GM12874 (cell line): ENCODE measurements around the gene ANKRD13C.

ENCODE experiments used
- CTCF ChIP-seq: IDR thresholded peaks from 2 replicates; pipeline ENCODE4 v1.5.1; 2011; ENCODE audit warnings: low read depth, mild to moderate bottlenecking, control low read depth, low read length, moderate library complexity; ENCODE audit not compliant: insufficient read depth

ANKRD13C gene

GRCh38 chr1:70231475-70231874, 123.0 kb downstream of the ANKRD13C start:
- no peak for TF ChIP-seq CTCF

GRCh38 chr1:70228670-70229069, 125.9 kb downstream of the ANKRD13C start:
- TF ChIP-seq CTCF, result no peak

- no peak for TF ChIP-seq CTCF
Observed at GRCh38 chr1:70227439-70227838, 127.1 kb downstream of the ANKRD13C start.

- no peak for TF ChIP-seq CTCF
Observed at GRCh38 chr1:70224954-70225353, 129.6 kb downstream of the ANKRD13C start.

- no peak for TF ChIP-seq CTCF
Observed at GRCh38 chr1:70222716-70223235, 131.7 kb downstream of the ANKRD13C start.

- no peak for TF ChIP-seq CTCF
Observed at GRCh38 chr1:70221238-70222121, 133.0 kb downstream of the ANKRD13C start, which contains the start of gene SRSF11. Gene SRSF11 (plus strand): TSS chr1:70221380. CDS start chr1:70221637, 257 bp downstream.

- TF ChIP-seq CTCF, result no peak
Observed at GRCh38 chr1:70220517-70221237, 133.8 kb downstream of the ANKRD13C start.
